HCT116 (cell line): ENCODE data around the gene NXN. TPM values are rescaled to one million over a fixed set of nuclear protein-coding genes. Genes with fewer than 3 reads are reported as not detected.

Experiments used
- ATAC-seq: fragments of 200-7000 bp; cut with Tn5 transposase; 2 replicates; pipeline ENCODE4 v1.9.1; 2020; ENCODE audit warnings: mild to moderate bottlenecking, moderate library complexity
- BruUV-seq: library from RNA; stranded (reverse); fragments of 400-500 nt; replicated peaks from 2 replicates; lab custom pipeline; 2021; lab: Mats Ljungman, UMichigan
- CTCF ChIA-PET: fragments of 300-600 bp; sonication (Branson Sonifier 250); formaldehyde crosslinking; loops from one replicate; lab custom pipeline; 2021; ENCODE audit warnings: antibody characterized with exemption; lab: Charles Lee
- POLR2A ChIA-PET: fragments of 300-600, 350-600 bp; sonication (Branson Sonifier 250); formaldehyde crosslinking; loops from one replicate; lab custom pipeline; 2021; ENCODE audit warnings: antibody characterized with exemption; lab: Charles Lee
- RAD21 ChIA-PET, 2 experiments: fragments of 300-600 bp; sonication (Branson Sonifier 250); formaldehyde crosslinking; loops; one replicate each; lab custom pipeline; 2023; ENCODE audit warnings: low total read pairs in 2 of 2; ENCODE audit not compliant: uncharacterized antibody in 2 of 2, unreplicated experiment in 2 of 2, low non-redundant PET in 1 of 2; lab: Charles Lee
- DNase-seq: peaks from one replicate; pipeline ENCODE4 v3.0.0-alpha.2; 2010; ENCODE audit warnings: low read depth, low spot score
- H2AFZ ChIP-seq: fragments of 200-600 bp; shearing (Covaris generic), sonication (generic); 2 replicates; pipeline ENCODE4 v1.6.1; 2017; ENCODE audit warnings: low read depth, mixed run types, mixed read lengths, antibody characterized with exemption, low read length; ENCODE audit not compliant: poor library complexity, severe bottlenecking
- H3K27ac ChIP-seq: 2 replicates; pipeline ENCODE4 v1.5.1; 2012; ENCODE audit warnings: low read depth, low read length
- H3K27me3 ChIP-seq: fragments of 200-600 bp; sonication (generic); 2 replicates; pipeline ENCODE4 v1.6.1; 2016; ENCODE audit warnings: mixed run types, low read length, mixed read lengths; ENCODE audit not compliant: insufficient read depth
- H3K36me3 ChIP-seq, 2 experiments: fragments of 200-500 bp in 1 of 2; fragments of 200-600 bp in 1 of 2; sonication (Bioruptor generic) in 1 of 2; sonication (generic) in 1 of 2; 2 replicates each; pipeline versions ENCODE4 v1.5.1 to v1.6.1; 2014 to 2016; ENCODE audit warnings: low read length in 2 of 2, inconsistent platforms in 1 of 2, mixed read lengths in 1 of 2, mixed run types in 1 of 2; ENCODE audit not compliant: insufficient read depth in 2 of 2, control insufficient read depth in 1 of 2
- H3K4me1 ChIP-seq, 2 experiments: fragments of 200-600 bp in 1 of 2; sonication (generic) in 1 of 2; 2 replicates each; pipeline versions ENCODE4 v1.5.1 to v1.6.1; 2012 to 2017; ENCODE audit warnings: low read length in 2 of 2, inconsistent platforms in 1 of 2, mild to moderate bottlenecking in 1 of 2, mixed read lengths in 1 of 2, mixed run types in 1 of 2, moderate library complexity in 1 of 2; ENCODE audit not compliant: insufficient read depth in 2 of 2, control insufficient read depth in 1 of 2
- H3K4me2 ChIP-seq: fragments of 200-600 bp; sonication (generic); 2 replicates; pipeline ENCODE4 v1.6.1; 2017; ENCODE audit warnings: mixed run types, low read length, mixed read lengths
- H3K4me3 ChIP-seq, 2 experiments: fragments of 200-600 bp in 1 of 2; sonication (generic) in 1 of 2; replicated peaks in 1 of 2; 2 replicates each; pipeline ENCODE4 v1.5.1; 2011 to 2016; ENCODE audit warnings: low read length in 2 of 2, control low read depth in 1 of 2, low read depth in 1 of 2, mild to moderate bottlenecking in 1 of 2, mixed read lengths in 1 of 2, mixed run types in 1 of 2
- H3K79me2 ChIP-seq: fragments of 200-600 bp; sonication (generic); 2 replicates; pipeline ENCODE4 v1.6.1; 2017; ENCODE audit warnings: mild to moderate bottlenecking, mixed run types, low read length, moderate library complexity, mixed read lengths; ENCODE audit not compliant: insufficient read depth
- H3K9ac ChIP-seq: fragments of 200-600 bp; sonication (generic); 2 replicates; pipeline ENCODE4 v1.6.1; 2016; ENCODE audit warnings: low read length, mixed read lengths
- H3K9me2 ChIP-seq: fragments of 200-600 bp; sonication (generic), shearing (Covaris generic); 2 replicates; pipeline ENCODE4 v1.6.1; 2017; ENCODE audit warnings: mixed run types, mild to moderate bottlenecking, moderate library complexity; ENCODE audit not compliant: insufficient read depth
- H3K9me3 ChIP-seq, 2 experiments: fragments of 200-500 bp in 1 of 2; fragments of 200-600 bp in 1 of 2; sonication (Bioruptor generic) in 1 of 2; sonication (generic) in 1 of 2; 2 replicates each; pipeline ENCODE4 v1.6.1; 2014 to 2017; ENCODE audit warnings: low read length in 2 of 2, mixed read lengths in 2 of 2, inconsistent platforms in 1 of 2, low read depth in 1 of 2, mild to moderate bottlenecking in 1 of 2, mixed run types in 1 of 2, moderate library complexity in 1 of 2; ENCODE audit not compliant: control insufficient read depth in 1 of 2, insufficient read depth in 1 of 2
- H4K20me1 ChIP-seq: fragments of 200-600 bp; sonication (generic), shearing (Covaris generic); 2 replicates; pipeline ENCODE4 v1.6.1; 2017; ENCODE audit warnings: mixed run types, mild to moderate bottlenecking, moderate library complexity; ENCODE audit not compliant: insufficient read depth
- CBX3 ChIP-seq: IDR thresholded peaks from 2 replicates; pipeline ENCODE4 v1.6.1; 2012; ENCODE audit warnings: low read depth
- EGR1 ChIP-seq: IDR thresholded peaks from 2 replicates; pipeline ENCODE4 v1.6.1; 2012; ENCODE audit warnings: low read depth
- ELF1 ChIP-seq: IDR thresholded peaks from 2 replicates; pipeline ENCODE4 v1.6.1; 2012; ENCODE audit warnings: low read depth, borderline replicate concordance
- FOSL1 ChIP-seq: IDR thresholded peaks from 2 replicates; pipeline ENCODE4 v1.6.1; 2012; ENCODE audit warnings: low read depth
- JUND ChIP-seq: IDR thresholded peaks from 2 replicates; pipeline ENCODE4 v1.6.1; 2012
- POLR2A ChIP-seq: IDR thresholded peaks from 2 replicates; pipeline ENCODE4 v1.7.0; 2011; ENCODE audit warnings: borderline replicate concordance; ENCODE audit not compliant: insufficient read depth, insufficient read length; ENCODE audit errors: extremely low read depth
- RAD21 ChIP-seq: IDR thresholded peaks from 2 replicates; pipeline ENCODE4 v1.6.1; 2012; ENCODE audit warnings: low read depth, mild to moderate bottlenecking
- SIN3A ChIP-seq: IDR thresholded peaks from 2 replicates; pipeline ENCODE4 v1.6.1; 2012; ENCODE audit warnings: low read depth
- SP1 ChIP-seq: IDR thresholded peaks from 2 replicates; pipeline ENCODE4 v1.6.1; 2012; ENCODE audit warnings: low read depth
- SRF ChIP-seq: IDR thresholded peaks from 2 replicates; pipeline ENCODE4 v1.6.1; 2012; ENCODE audit warnings: low read depth
- intact Hi-C: fragments of 100-400 bp; cut with micrococcal nuclease; formaldehyde crosslinking; loops from 2 replicates; pipeline ENCODE4 v1.10.0; 2022
- total RNA-seq: library from RNA; stranded (reverse); gene quantifications from one replicate; pipeline ENCODE4 v1.2.1, GENCODE V29; 2021; ENCODE audit not compliant: unreplicated experiment
- TF ChIP-seq, protein P1 (sequence below): IDR thresholded peaks from 2 replicates; pipeline ENCODE4 v1.6.1; 2011; ENCODE audit warnings: mild to moderate bottlenecking, low read length, moderate library complexity; ENCODE audit not compliant: insufficient replicate concordance; ENCODE audit errors: extremely low read depth
- TF ChIP-seq, protein P2 (sequence below), 3 experiments: fragments of 200-600 bp in 1 of 3; sonication (generic) in 1 of 3; IDR thresholded peaks in 2 of 3; conservative IDR thresholded peaks in 1 of 3; 2 replicates each; pipeline ENCODE4 v1.5.1; 2012 to 2017; ENCODE audit warnings: low read depth in 2 of 3, low read length in 2 of 3, antibody characterized with exemption in 1 of 3, borderline replicate concordance in 1 of 3, control low read depth in 1 of 3, mild to moderate bottlenecking in 1 of 3, mixed read lengths in 1 of 3, mixed run types in 1 of 3, moderate library complexity in 1 of 3; ENCODE audit not compliant: insufficient read depth in 1 of 3
- TF ChIP-seq, protein P3 (sequence below): IDR thresholded peaks from 2 replicates; pipeline ENCODE4 v1.6.1; 2012
- TF ChIP-seq, protein P4 (sequence below): IDR thresholded peaks from 2 replicates; pipeline ENCODE4 v1.6.1; 2012

Gene NXN
- total RNA-seq, 1 experiment from 2014 or later, result 83.7 TPM

DNA sequence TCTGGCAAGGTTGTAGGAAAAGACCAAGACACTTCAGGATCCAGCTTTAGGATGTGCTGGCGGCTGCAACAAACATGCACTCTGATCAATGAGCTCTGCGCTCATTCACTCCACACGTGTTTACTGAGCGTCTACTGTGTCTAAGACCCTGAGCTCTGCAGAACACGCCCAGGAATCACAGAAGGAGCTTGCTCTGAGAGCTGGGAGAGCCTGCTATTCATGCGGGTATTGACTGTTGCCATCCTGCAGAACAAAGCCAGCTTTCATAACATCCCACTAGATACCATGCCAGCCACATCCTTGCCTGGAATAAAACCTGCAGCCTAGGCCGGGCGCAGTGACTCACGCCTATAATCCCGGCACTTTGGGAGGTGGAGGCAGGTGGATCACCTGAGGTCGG, 44.1 kb downstream of the NXN start:
- intact Hi-C loops, result no loop called here
- Histone ChIP-seq H3K9me3 (no peaks in the 10 kb centered on the region), H3K9me2 (no peaks in the 10 kb centered on the region), H3K27me3 (no peaks in the 10 kb centered on the region), H2AFZ (no peak overlapping the region), H3K9ac (peak overlapping the region; percentile 68), H3K4me2 (peak overlapping the region; percentile 96), H3K79me2 (peaks cover 74% of the 10 kb centered on the region), H3K4me1 (peaks cover 78 to 99% of the 10 kb centered on the region in 2 experiments), H3K27ac (peak overlapping the region; percentile 97), H3K4me3 (no peak overlapping the region), H3K36me3 (no peaks in the 10 kb centered on the region), H4K20me1 (no peaks in the 10 kb centered on the region)
- ChIA-PET CTCF (interaction anchor here (0.9 to 3.8 kb wide), 2 partner anchors 45 to 56 kb away, joined by 3 to 18 read pairs; partner anchors contain the start of gene NXN), RAD21 (interaction anchor here in 1 of 2 experiments (0.7 to 1.0 kb wide), 2 partner anchors 44 to 46 kb away, joined by 3 read pairs; no protein-coding TSS in a partner anchor), POLR2A (interaction anchor here (0.6 to 1.1 kb wide), 3 partner anchors 9 to 11 kb away, joined by 3 read pairs; no protein-coding TSS in a partner anchor)
- TF ChIP-seq SP1, result peak; percentile 55; the same call in 1 of the 2 replicates
- no peak for TF ChIP-seq EGR1
- TF ChIP-seq, protein P1, sequence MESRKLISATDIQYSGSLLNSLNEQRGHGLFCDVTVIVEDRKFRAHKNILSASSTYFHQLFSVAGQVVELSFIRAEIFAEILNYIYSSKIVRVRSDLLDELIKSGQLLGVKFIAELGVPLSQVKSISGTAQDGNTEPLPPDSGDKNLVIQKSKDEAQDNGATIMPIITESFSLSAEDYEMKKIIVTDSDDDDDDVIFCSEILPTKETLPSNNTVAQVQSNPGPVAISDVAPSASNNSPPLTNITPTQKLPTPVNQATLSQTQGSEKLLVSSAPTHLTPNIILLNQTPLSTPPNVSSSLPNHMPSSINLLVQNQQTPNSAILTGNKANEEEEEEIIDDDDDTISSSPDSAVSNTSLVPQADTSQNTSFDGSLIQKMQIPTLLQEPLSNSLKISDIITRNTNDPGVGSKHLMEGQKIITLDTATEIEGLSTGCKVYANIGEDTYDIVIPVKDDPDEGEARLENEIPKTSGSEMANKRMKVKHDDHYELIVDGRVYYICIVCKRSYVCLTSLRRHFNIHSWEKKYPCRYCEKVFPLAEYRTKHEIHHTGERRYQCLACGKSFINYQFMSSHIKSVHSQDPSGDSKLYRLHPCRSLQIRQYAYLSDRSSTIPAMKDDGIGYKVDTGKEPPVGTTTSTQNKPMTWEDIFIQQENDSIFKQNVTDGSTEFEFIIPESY, result no peak
- no peak for TF ChIP-seq SRF
- TF ChIP-seq JUND, result peak; percentile 66
- TF ChIP-seq, protein P2, sequence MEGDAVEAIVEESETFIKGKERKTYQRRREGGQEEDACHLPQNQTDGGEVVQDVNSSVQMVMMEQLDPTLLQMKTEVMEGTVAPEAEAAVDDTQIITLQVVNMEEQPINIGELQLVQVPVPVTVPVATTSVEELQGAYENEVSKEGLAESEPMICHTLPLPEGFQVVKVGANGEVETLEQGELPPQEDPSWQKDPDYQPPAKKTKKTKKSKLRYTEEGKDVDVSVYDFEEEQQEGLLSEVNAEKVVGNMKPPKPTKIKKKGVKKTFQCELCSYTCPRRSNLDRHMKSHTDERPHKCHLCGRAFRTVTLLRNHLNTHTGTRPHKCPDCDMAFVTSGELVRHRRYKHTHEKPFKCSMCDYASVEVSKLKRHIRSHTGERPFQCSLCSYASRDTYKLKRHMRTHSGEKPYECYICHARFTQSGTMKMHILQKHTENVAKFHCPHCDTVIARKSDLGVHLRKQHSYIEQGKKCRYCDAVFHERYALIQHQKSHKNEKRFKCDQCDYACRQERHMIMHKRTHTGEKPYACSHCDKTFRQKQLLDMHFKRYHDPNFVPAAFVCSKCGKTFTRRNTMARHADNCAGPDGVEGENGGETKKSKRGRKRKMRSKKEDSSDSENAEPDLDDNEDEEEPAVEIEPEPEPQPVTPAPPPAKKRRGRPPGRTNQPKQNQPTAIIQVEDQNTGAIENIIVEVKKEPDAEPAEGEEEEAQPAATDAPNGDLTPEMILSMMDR (IDR thresholded peaks at IDR 0.05 in 2 of 3, conservative IDR thresholded peaks at IDR 0.05 in 1 of 3; ENCODE audit: borderline replicate concordance in 1 of 3, insufficient read depth in 1 of 3, low read depth in 2 of 3, low read length in 2 of 3), result no peak
- 0 out of 2 replicates have a peak, but pooled peaks have one; percentile 46 for TF ChIP-seq CBX3
- TF ChIP-seq, protein P3, sequence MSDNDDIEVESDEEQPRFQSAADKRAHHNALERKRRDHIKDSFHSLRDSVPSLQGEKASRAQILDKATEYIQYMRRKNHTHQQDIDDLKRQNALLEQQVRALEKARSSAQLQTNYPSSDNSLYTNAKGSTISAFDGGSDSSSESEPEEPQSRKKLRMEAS, result peak; percentile 52; the same call in 1 of the 2 replicates
- 0 out of 2 replicates have a peak, but pooled peaks have one; percentile 30 for TF ChIP-seq FOSL1
- TF ChIP-seq ELF1, result no peak
- TF ChIP-seq POLR2A, result no peak
- TF ChIP-seq RAD21, result no peak
- TF ChIP-seq, protein P4, sequence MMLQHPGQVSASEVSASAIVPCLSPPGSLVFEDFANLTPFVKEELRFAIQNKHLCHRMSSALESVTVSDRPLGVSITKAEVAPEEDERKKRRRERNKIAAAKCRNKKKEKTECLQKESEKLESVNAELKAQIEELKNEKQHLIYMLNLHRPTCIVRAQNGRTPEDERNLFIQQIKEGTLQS, result no peak
- TF ChIP-seq SIN3A, result peak; percentile 30; the same call in 1 of the 2 replicates
- DNase-seq (peak; percentile 73), ATAC-seq (peak; percentile 32)
- no TSS peak for BruUV-seq
